Pancreas (tissue), 10 donors: Measurements from ENCODE around the gene RPS6KA6. TPM values are rescaled to one million over a fixed set of nuclear protein-coding genes. Genes with fewer than 3 reads are reported as not detected.

Source experiments
- ATAC-seq, 4 donors: fragments of 200-7000 bp; cut with Tn5 transposase; one replicate each; pipeline versions ENCODE4 v1.8.0 to v1.9.1; 2020; ENCODE audit warnings: mild to moderate bottlenecking in 4 of 4, moderate library complexity in 4 of 4
- DNase-seq, 6 donors: peaks; one replicate each; pipeline ENCODE4 v3.0.0-alpha.2; 2020
- FAIRE-seq: peaks from 2 replicates; lab custom pipeline; 2012; peaks lifted over from hg19 to GRCh38; lab: Jason Lieb, UNC
- H3K27ac ChIP-seq, 4 donors: fragments of 200-600 bp; sonication (generic); 1 replicate in 3 of 4; 2 replicates in 1 of 4; pipeline versions ENCODE4 v1.5.0 to v1.8.0; 2020
- H3K27me3 ChIP-seq, 4 donors: fragments of 200-600 bp; one replicate each; pipeline ENCODE4 v1.8.0; 2021
- H3K36me3 ChIP-seq, 3 donors: fragments of 200-600 bp; sonication (generic) in 1 of 3; one replicate each; pipeline versions ENCODE4 v1.5.0 to v1.8.0; 2020 to 2021
- H3K4me1 ChIP-seq, 3 donors: fragments of 200-600 bp; one replicate each; pipeline ENCODE4 v1.8.0; 2021
- H3K4me3 ChIP-seq, 4 donors: fragments of 200-600 bp; sonication (generic) in 2 of 4; one replicate each; pipeline versions ENCODE4 v1.5.0 to v1.8.0; 2020 to 2021
- H3K9me3 ChIP-seq, 4 donors: fragments of 200-600 bp; one replicate each; pipeline ENCODE4 v1.8.0; 2021
- WGBS, 2 donors: extraction: QIAGEN DNeasy Blood & Tissue Kit; methylation state at CpG; one replicate each; pipeline ENCODE4 v1.1.7; 2013; 5-methylcytosine and 5-hydroxymethylcytosine counted together
- intact Hi-C, 3 donors: fragments of 100-400 bp; cut with DNase I; formaldehyde crosslinking; loops; one replicate each; pipeline versions ENCODE4 v1.11.1 to v1.14.2; 2022
- polyA plus RNA-seq, 2 donors: library from polyadenylated mRNA; stranded (reverse); fragments of 200-250 nt; gene quantifications; one replicate each; pipeline ENCODE4 v1.2.3, GENCODE V29; 2013
- total RNA-seq, 6 donors: library from RNA; stranded (reverse); fragmentation: NEBNext Ultra II Directional in 4 of 6; extraction: Animal tissue kit (Norgen Biotek cat#: 25700) in 4 of 6; gene quantifications; one replicate each; pipeline versions ENCODE4 v1.2.1 to v1.2.4, GENCODE V29; 2021 to 2023
- TF ChIP-seq, protein P1 (sequence below), 4 donors: fragments of 200-600 bp; sonication (generic) in 3 of 4; IDR thresholded peaks; one replicate each; pipeline versions ENCODE4 v1.5.0 to v1.8.0; 2021; ENCODE audit warnings: antibody characterized with exemption in 4 of 4
- donor health status: healthy with polysubstance abuse.
- donor health status: DM: no; HTN: no; CAD: no; lungs with moderate emphysema.
- donor health status: DM: no; HTN: no; CAD: no.
- donor health status: control.
- donor health status: control.
- donor health status: Bipolar disorder and iron deficiency.
- donor health status: DM: yes; HTN: yes; CAD: no.
- donor health status: DM: no; HTN: no; CAD: no.
- donor health status: DM: no; HTN: no; CAD: no.
- donor health status: DM: yes; HTN: yes; CAD: no.

RPS6KA6 gene
- total and polyA plus RNA-seq, 8 donors: 0.46 to 3.5 (median 1.1) TPM

- Histone ChIP-seq H3K27ac (no peak overlapping the region), H3K27me3 (no peaks in the 10 kb centered on the region), H3K4me1 (no peaks in the 10 kb centered on the region), H3K9me3 (no peaks in the 10 kb centered on the region), H3K4me3 (no peak overlapping the region), H3K36me3 (no peaks in the 10 kb centered on the region)
- TF ChIP-seq, protein P1, sequence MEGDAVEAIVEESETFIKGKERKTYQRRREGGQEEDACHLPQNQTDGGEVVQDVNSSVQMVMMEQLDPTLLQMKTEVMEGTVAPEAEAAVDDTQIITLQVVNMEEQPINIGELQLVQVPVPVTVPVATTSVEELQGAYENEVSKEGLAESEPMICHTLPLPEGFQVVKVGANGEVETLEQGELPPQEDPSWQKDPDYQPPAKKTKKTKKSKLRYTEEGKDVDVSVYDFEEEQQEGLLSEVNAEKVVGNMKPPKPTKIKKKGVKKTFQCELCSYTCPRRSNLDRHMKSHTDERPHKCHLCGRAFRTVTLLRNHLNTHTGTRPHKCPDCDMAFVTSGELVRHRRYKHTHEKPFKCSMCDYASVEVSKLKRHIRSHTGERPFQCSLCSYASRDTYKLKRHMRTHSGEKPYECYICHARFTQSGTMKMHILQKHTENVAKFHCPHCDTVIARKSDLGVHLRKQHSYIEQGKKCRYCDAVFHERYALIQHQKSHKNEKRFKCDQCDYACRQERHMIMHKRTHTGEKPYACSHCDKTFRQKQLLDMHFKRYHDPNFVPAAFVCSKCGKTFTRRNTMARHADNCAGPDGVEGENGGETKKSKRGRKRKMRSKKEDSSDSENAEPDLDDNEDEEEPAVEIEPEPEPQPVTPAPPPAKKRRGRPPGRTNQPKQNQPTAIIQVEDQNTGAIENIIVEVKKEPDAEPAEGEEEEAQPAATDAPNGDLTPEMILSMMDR (IDR thresholded peaks at IDR 0.05): no peak
- ATAC-seq (no peak), DNase-seq (no peak), FAIRE-seq (no peak)
- WGBS, 2 donors: 57 to 75% methylated on average over 9 of the region's 9 CpGs
- intact Hi-C loops: no loop called here
Observed at GRCh38 chrX:84078991-84079390, 109.0 kb downstream of the RPS6KA6 start.

- Histone ChIP-seq H3K9me3 (no peaks in the 10 kb centered on the region), H3K36me3 (no peaks in the 10 kb centered on the region), H3K4me3 (no peak overlapping the region), H3K27me3 (peaks cover 0 to 6% (median 0%) of the 10 kb centered on the region in 4 donors), H3K27ac (no peak overlapping the region), H3K4me1 (no peaks in the 10 kb centered on the region)
- 36 to 40% methylated on average over 2 of the region's 2 CpGs for WGBS, 2 donors
- no peak for DNase-seq
- peak; percentile 90 for FAIRE-seq
- TF ChIP-seq, protein P1 (IDR thresholded peaks at IDR 0.05): no peak
- no peak for ATAC-seq
- intact Hi-C loops: no loop called here
Observed at GRCh38 chrX:84064814-84065213, 123.2 kb downstream of the RPS6KA6 start.

- Histone ChIP-seq H3K4me3 (no peak overlapping the region), H3K9me3 (no peaks in the 10 kb centered on the region), H3K27ac (no peak overlapping the region), H3K4me1 (no peaks in the 10 kb centered on the region), H3K36me3 (no peaks in the 10 kb centered on the region), H3K27me3 (peaks cover 0 to 6% (median 0%) of the 10 kb centered on the region in 4 donors)
- intact Hi-C loops: no loop called here
- TF ChIP-seq, protein P1 (IDR thresholded peaks at IDR 0.05): no peak
- FAIRE-seq (no peak), DNase-seq (no peak), ATAC-seq (no peak)
- 69 to 91% methylated on average over 4 of the region's 4 CpGs for WGBS, 2 donors
Observed at GRCh38 chrX:84064164-84064563, 123.8 kb downstream of the RPS6KA6 start.

GRCh38 chrX:84047339-84047738 is 140.7 kb downstream of the RPS6KA6 start:
- H3K4me1 ChIP-seq: no peaks in the 10 kb centered on the region
- intact Hi-C loops: loop anchor here in 1 of 3 donors (10.0 kb wide), 1 partner anchor 137 kb away; the partner anchor contains the start of gene RPS6KA6
- DNase-seq (no peak), ATAC-seq (peak in 2 of 4 donors; percentile 15 to 23), FAIRE-seq (no peak)
- TF ChIP-seq, protein P1 (IDR thresholded peaks at IDR 0.05): no peak
- H3K36me3 ChIP-seq: no peaks in the 10 kb centered on the region
- H3K27me3 ChIP-seq: peaks cover 0 to 13% (median 5%) of the 10 kb centered on the region in 4 donors
- no peaks in the 10 kb centered on the region for H3K9me3 ChIP-seq
- H3K27ac ChIP-seq: no peak overlapping the region
- no peak overlapping the region for H3K4me3 ChIP-seq
- 59 to 67% methylated on average over 2 of the region's 2 CpGs for WGBS, 2 donors

- TF ChIP-seq, protein P1 (IDR thresholded peaks at IDR 0.05): peak; percentile 54 to 70 (median 66)
- Histone ChIP-seq H3K4me1 (no peaks in the 10 kb centered on the region), H3K27me3 (peaks cover 0 to 13% (median 5%) of the 10 kb centered on the region in 4 donors), H3K4me3 (no peak overlapping the region), H3K9me3 (no peaks in the 10 kb centered on the region), H3K27ac (no peak overlapping the region), H3K36me3 (no peaks in the 10 kb centered on the region)
- peak in 1 of 6 donors; percentile 19 for DNase-seq
- no peak for FAIRE-seq
- peak in 3 of 4 donors; percentile 69 to 85 (median 73) for ATAC-seq
- 29 to 31% methylated on average over 7 of the region's 7 CpGs for WGBS, 2 donors
- intact Hi-C loops: loop anchor here in 1 of 3 donors (10.0 kb wide), 1 partner anchor 138 kb away; the partner anchor contains the start of gene RPS6KA6
Observed at GRCh38 chrX:84046403-84046984, 141.5 kb downstream of the RPS6KA6 start.
